HG03039 (cell line): ENCODE measurements around the gene STK32B.
"Not testable (repeated sequence)": the region's sequence is repeated elsewhere in the genome, so short reads cannot be mapped to it uniquely, and the experiment has no call there.

Experiments used
- ATAC-seq: cut with Tn5 transposase; IDR thresholded peaks from one replicate; pipeline ENCODE4 v1.9.1; 2021; ENCODE audit warnings: mild to moderate bottlenecking, moderate library complexity; ENCODE audit not compliant: unreplicated experiment

STK32B gene

GRCh38 chr4:5051278-5052203 lies at the start of gene STK32B:
Gene STK32B (plus strand): TSS chr4:5051480.
- ATAC-seq, result no peak

- ATAC-seq, result not testable (repeated sequence)
Observed at GRCh38 chr4:5001641-5002040, 49.6 kb upstream of the STK32B start.

- no peak for ATAC-seq
Observed at GRCh38 chr4:5003372-5003857, 47.9 kb upstream of the STK32B start.

GRCh38 chr4:5003918-5004317 lies 47.4 kb upstream of the STK32B start:
- ATAC-seq, result no peak

- ATAC-seq, result no peak
Observed at GRCh38 chr4:5004496-5004895, 46.8 kb upstream of the STK32B start.

GRCh38 chr4:5006932-5007331 lies 44.3 kb upstream of the STK32B start:
- ATAC-seq, result not testable (repeated sequence)

GRCh38 chr4:5009796-5010195 lies 41.5 kb upstream of the STK32B start:
- ATAC-seq, result no peak

- no peak for ATAC-seq
Observed at GRCh38 chr4:5010984-5011383, 40.3 kb upstream of the STK32B start.

- ATAC-seq, result no peak
Observed at GRCh38 chr4:5012244-5012898, 38.9 kb upstream of the STK32B start.

GRCh38 chr4:5012958-5013357 lies 38.3 kb upstream of the STK32B start:
- no peak for ATAC-seq

GRCh38 chr4:5014007-5014682 lies 37.1 kb upstream of the STK32B start:
- no peak for ATAC-seq

- no peak for ATAC-seq
Observed at GRCh38 chr4:5018096-5018495, 33.2 kb upstream of the STK32B start.

GRCh38 chr4:5018603-5019002 lies 32.7 kb upstream of the STK32B start:
- ATAC-seq, result no peak

- no peak for ATAC-seq
Observed at GRCh38 chr4:5019274-5019673, 32.0 kb upstream of the STK32B start, which contains the start of gene CYTL1. Gene CYTL1 (minus strand): TSS chr4:5019458. CDS start chr4:5019445, 13 bp downstream.

GRCh38 chr4:5019796-5020195 lies 31.5 kb upstream of the STK32B start:
- ATAC-seq, result no peak

- no peak for ATAC-seq
Observed at GRCh38 chr4:5020341-5020740, 30.9 kb upstream of the STK32B start.

- ATAC-seq, result no peak
Observed at GRCh38 chr4:5021546-5021945, 29.7 kb upstream of the STK32B start.

- no peak for ATAC-seq
Observed at GRCh38 chr4:5024673-5025072, 26.6 kb upstream of the STK32B start.

- no peak for ATAC-seq
Observed at GRCh38 chr4:5026371-5026770, 24.9 kb upstream of the STK32B start.

- ATAC-seq, result no peak
Observed at GRCh38 chr4:5027346-5027745, 23.9 kb upstream of the STK32B start.

- ATAC-seq, result no peak
Observed at GRCh38 chr4:5028480-5028879, 22.8 kb upstream of the STK32B start.
